ENCODE data around the gene KCNJ11.

The KCNJ11 gene

DNA sequence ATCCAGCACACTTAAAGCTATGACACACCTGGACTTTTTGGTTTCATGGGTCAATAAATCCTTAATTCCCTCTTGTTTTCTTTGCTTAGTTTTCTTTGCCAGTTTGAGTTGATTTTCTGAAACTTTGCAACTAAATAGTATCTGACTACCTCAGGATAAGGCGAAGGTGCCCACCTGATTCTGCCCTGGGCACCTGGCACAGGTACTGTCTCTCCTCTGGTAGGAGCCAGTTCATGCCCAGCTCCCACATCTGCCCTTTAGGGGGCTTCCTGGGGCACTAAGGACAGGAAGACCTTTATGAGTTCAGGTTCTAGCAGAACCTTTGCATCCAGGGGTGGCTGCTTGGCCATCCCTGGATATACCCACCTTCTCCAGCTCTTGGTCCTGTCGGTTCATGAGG, 19.6 kb upstream of the KCNJ11 start:
- no peak for DNase-seq

DNA sequence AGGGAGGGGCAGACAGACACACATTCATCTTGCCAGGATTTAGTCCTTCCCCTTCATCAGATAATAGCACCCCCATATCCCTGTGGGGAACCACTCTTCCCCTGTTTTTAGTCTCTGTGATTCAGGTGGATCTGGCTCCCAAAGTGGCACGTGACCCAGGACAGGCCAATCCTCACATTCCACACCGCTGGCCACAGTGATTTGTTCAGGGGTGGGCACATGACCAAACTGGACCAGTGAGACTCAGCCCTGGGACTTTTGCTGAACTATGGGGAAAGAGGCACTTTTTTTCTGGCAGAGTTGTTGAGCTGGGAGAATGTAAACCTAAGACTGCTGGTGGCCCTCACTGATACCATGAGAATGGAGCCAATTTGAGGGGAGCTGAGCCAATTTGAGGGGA, 19.1 kb upstream of the KCNJ11 start:
- no peak for DNase-seq

DNA sequence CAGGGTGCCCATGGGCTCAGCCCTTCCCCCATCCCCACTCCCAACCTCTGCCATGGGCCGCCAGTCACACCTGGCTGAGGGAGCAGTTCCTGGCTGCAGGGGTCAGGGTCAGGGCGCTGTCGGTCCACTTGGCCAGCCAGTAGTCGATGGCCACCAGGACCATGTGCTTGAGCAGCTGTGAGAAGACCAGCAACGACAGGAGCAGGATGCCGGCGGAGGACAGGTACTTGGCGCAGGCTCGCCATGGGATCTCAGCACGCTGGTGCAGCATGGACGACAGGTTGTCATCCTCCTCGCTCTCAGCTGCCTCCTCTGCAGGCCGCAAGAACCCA, 18.3 kb upstream of the KCNJ11 start:
- DNase-seq = no peak

DNA sequence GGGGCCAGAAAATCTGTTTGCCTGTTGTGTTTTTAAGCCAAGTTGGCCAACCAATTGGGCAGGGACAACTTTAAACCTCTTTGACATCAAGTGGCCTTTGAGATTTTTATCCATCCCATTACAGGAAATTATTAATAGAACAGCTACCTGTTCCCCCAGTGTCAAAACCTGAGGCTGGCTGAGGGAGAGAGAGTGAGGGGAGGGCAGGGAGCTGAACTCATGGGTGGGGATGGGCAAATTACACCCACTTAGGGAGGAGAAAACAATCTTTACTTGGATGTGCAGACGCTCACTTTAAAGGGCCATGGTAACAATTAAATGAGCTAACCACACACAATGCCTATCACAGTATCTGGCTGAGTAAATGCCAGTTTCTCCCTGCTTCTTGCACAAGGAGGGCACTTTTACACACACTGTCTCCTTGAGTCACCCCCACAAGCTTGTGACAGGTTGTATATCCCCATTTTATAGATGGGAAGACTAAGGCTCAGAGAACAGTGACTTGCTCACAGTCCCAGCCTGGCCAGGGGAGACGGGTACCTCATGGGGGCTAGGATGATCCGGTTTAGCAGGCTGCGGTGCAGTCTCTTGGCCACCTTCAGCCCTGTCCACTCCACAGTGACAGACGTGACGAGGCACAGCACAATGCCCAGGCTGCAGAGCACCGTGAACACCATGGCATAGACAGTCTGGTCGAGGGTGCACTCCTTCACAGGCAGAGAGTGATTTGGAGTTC, 17.8 kb upstream of the KCNJ11 start:
- no peak for DNase-seq

DNA sequence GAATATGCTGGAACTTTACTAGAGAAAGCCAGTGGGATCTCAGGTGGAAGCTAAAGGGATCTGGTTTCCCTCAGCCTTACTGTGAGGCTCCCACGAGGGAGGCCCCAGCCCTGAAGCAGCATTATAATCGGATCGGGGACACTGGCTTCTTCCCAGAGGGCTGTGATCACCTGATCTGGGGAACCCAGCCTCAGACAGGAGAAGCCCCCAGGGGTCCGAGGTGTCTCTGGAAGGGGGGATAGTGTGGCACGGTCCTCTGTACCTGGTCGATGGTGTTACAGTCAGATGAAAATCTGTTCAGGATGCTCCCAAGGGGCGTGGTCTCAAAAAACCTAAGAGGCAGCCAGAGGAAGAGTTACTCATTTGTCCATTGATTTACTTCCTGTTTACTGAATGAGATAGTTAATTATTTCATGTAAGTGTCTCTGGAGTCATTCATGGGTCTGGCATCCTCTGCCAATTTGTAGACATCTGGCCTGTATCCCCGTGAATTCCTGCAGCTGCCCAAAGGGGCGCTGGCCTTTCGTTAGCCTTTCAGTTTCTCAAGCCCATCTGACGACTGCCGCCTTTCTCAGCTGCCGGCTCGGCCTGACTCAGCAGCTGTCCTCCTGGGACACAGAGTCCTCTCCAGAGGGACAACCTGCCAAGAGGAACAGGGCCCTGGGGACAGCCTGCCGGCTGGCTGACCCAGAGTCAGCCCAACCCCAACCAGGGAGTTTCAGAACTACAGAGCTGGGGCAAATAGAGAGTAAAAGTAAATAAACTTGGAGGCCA, 17.0 kb upstream of the KCNJ11 start:
- DNase-seq = peak in 2 of 3 experiments; percentile 11 to 47

DNA sequence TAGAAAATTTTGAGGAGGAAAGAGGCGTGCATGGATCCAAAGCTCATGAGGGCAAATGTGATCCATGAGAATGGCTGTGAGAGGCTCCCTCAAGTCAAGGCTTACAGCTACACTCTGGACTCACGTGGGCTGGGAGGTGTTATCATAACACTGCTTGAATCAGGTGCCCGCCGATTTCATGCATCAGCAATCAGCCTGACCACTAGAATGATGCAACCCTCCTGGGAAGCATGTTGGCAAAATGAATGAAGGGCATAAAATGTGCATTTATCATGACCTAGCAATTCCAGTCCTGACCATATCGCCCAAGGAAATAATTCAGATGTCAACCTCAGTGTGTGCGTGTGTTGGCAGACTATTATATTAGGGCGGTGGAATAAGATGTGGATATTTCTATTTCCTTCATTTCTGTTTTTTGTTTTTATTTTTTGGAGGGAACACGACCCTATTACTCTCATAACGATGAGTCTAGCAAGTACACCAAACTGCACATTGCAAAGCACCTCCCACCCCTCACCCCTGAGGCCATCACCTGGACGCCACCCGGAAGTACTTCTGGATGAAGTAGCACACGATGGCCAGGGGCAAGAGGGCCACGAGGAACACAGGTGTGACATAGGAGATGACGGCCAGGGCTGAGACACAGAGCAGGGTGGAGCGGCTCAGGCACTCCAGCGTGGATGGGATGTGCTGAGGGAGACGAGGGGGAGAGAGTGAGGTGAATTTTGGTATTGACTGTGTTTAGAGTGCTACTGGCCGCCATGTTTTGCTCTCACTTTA, 15.7 kb upstream of the KCNJ11 start:
- DNase-seq = peak in 1 of 3 experiments; percentile 42

DNA sequence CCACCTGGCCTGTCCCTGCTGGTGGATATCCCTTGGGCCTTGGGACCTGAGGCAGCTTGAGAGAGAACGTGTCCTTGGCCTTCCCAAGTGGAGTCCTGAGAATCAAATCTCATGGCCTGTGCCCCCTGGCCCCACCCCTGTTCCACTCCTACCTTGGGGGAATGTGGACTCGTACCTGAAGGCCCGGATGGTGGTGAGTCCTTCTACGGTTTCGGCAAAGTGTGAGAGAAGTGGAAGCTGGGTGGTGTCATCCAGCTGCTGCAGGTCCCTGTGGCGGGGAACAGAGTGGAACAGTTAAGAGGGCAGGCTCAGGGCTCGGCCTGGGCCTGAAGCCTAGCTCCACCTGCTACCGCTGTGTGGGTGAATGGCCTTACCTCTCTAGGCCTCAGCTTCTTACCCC, 14.0 kb upstream of the KCNJ11 start:
- no peak for DNase-seq

DNA sequence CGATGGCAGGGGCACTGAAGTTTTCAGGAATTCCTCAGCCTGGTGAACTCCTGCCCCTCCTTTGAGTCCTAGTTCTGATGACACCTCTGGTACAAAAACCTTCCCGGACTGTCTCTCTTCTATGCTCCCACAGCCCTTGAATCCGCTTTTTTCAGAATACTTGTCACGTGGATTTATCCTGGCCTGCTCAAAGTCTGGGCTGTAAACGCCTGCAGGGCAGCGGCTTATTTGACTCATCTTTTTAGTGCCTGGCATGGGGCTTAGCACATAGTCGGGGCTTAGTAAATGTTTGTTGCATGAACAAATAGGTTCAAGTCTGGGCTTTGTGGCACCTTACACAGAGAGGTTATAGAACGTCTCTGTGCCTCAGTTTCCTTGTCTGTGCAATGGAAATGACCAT, 13.4 kb upstream of the KCNJ11 start:
- DNase-seq = no peak

DNA sequence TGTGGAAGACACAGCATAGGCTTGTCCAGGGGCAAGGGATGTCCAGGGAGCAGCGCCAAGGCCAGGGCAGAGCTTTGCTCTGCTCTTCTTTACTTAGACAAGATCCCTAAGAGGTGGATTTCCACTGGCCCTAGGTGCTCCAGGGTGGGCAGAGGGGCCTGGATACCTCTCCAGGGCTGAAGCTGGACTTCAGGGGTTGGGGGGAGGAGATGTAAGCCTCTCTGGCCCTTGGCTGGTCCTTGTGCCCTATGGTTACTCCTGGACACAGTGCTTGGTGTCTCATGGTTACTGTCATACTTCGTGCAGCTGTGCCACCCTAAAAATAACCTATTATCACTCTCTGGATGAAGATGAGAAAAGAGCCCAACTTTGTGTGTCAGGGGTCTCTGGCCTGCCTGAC, 12.9 kb upstream of the KCNJ11 start:
- no peak for DNase-seq

DNA sequence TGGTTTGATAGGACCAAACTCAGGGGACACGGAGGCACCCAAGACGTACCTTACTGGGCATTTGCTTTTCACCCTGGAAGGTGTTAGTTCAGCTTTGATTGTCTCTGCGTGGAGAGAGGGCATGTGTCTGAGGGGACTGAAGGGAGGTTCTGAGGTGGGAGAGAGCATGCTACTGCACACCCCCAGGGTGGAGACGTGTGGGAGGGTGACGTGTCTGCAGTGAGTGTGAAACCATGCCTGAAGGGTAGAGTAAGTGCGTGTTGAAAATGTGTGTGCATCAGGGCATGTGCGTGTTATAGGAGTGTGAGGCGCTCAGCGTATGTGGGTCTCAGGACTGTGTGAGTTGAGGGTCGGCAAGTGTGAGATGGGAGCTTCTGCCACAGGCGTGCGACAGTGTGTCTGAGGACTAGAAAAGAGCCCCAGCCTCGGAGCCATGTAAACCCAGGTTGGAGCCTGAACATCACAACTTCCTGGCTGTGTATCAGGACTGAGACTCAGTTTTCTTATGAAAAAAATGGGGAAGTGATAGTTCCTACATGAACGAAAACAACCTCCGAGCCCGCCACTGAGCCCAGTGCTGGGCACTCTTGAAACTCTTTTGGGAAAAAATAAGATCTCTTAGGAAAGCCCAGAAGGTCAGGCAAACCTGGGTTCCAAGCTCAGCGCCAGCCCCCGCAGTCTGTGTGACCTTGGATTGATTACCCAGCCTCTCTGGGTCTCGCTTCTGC, 11.8 kb upstream of the KCNJ11 start:
- DNase-seq = no peak

DNA sequence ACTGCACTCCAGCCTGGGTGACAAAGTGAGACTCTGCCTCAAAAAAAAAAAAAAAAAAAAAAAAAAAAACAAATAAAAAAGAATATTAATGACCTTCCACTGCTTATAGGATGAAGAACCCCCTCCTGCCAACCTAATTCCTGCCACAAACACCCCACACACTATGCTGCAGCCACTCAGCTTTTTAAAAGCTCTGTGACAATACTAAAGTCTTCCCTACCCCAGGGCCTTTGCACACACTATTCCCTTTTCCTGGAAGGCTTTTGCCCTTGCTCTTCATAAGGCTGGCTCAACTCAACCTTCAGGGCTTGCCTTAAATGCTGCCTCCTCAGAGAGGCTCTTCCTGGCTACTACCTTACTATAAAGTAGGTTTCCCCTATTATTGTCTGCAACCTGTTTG, 10.8 kb upstream of the KCNJ11 start:
- no peak for DNase-seq

DNA sequence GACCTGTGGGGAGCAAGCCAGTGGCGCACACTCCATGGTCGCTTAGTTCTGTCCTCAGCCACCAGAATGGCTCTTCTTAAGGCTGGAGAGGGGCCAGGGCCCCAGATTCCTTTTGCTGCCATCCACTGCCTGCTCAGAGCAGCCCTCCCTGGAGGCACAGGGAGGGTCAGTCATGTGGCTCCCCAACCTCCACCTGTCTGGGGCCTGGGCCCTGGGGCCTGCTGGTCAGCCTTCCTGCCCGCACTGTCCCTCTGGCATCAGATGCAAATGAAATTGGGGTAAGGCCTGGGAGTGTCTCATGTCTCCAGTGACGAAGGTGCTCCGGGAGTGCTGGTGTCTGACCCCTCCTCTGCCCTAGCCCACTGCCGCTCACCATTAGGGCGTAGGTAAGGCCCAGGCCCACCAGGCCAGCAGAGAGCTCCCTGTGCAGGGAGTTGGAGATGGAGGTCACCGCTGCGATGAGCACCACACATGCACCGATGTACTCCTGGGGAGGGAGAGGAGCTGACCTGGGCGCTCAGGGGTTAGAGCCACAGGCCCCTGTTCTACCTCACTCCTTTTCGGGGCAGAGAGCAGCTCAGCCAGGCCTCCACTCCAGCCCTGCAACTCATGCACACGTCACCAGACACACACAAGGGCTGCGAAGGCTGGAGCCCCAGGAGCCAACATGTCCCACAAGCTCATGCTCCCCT, 9.0 kb upstream of the KCNJ11 start:
- no peak for DNase-seq

DNA sequence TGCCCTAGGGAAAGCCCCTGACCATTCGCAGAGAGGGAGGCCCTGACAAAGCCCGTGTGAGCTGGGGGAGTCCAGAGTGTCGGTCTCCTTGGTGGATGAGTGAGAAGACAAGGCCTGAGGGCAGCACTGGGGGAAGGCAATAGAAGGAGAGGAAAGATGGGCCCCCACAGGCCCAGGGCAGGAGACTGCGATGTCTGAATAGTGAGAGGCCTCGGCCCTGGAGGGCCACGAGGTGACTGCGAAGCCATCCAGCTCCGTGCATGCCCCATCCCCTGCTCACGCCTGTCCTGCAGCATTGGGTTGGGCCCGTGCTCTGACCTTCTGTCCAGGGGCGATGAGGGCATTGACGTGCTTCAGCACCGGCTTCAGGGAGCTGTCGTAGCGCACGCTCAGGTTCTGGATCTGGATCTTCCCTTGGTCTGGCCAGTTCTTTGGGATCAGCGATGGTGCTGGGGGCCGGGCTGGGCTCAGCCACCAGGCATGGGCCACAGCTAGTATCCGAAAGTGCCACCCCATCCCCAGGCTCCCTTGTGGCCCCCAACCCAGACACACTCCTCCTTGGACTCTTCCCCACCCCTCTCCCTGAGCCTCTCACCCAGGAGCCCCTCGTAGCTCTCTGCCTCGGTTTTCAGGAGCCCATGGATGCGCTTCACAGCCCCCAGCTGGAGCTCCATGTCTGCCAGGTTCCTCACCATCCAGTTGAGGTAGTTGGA, 8.3 kb upstream of the KCNJ11 start:
- no peak for DNase-seq

DNA sequence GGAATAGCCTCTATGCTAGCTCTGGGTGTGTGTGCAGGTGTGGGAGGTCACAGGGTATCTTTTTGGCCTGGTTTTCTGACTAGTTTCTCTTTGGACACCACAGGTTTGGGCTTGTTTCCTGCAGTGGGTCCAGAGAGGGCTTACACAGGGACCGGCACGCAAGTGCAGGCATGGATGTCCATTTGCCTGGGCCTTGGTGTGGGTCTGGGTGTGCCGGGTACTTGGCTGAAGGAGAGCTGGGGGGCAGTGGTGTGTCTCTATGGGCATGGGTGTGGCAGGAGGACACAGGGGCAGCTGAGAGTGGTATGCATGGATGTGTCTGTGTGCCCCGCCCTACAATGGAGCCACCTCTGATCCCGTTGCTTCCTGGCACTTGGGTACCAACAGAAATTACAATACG, 7.5 kb upstream of the KCNJ11 start:
- DNase-seq = no peak

DNA sequence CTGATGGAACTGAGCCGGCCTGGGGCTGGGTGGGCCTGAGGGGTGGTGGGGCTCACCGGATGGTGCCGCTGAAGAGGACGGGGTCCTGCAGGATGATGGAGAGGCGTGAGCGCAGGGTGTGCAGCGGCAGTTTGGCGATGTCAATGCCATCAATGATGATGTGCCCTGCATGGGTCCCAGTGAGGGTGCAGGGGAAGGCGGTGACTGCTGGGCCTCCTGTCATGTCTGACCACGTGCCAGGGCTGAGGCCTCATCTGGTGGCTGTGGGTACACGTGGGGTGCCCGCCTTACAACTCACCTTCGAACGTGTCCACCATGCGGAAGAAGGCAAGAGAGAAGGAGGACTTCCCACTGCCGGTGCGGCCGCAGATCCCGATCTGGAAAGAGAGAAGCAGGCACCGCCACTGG, 7.1 kb upstream of the KCNJ11 start:
- DNase-seq = no peak

DNA sequence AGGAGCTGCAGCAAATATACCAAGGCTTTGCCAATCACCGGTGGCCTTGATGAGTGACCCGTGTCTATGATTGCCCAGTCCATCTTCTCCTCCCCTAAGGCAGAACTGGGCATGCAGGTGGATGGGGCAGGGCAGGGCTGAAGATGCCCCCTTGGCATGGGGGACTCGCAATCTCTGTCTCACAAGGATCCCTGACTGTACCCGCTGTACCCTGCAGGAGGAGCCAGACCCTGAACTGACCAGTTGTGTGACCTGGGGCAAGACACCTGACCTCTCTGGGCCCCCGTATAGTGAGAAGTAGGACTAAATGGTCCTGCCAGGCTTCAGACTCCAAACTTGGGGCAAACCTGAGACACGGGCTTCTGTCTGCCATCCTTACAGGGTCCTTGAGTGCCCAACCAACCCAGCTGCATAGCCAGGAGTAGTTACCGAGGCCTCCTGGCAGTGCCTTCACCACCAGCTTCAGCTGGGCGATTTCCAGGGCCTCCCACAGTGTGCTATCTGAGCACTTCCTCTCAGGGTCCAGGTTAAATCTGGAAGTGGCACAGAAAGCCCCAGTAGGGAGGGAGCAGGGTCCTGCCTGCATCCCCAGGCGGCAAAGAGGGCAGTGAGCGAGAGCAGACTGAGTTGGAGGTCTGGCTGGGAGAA, 6.4 kb upstream of the KCNJ11 start:
- no peak for DNase-seq

DNA sequence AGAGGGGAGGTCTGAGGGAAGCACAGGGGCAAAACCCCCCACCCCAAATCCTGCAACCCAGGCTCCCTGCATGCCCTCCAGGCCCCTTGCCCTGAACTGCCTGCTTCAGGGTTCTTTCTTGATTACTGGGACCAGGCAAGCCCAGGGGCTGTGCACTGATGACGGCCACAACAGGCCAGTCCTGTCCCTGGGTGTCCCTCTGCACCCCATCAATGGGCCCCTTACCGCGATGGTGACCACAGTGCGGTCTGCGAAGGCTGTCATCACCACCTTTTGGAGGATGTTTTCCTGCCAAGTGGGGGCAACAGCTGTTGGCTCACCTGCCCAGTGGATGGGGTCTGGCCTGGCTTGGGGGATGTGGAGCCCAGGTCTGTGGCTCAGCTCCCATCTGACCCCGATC, 5.0 kb upstream of the KCNJ11 start:
- no peak for DNase-seq

DNA sequence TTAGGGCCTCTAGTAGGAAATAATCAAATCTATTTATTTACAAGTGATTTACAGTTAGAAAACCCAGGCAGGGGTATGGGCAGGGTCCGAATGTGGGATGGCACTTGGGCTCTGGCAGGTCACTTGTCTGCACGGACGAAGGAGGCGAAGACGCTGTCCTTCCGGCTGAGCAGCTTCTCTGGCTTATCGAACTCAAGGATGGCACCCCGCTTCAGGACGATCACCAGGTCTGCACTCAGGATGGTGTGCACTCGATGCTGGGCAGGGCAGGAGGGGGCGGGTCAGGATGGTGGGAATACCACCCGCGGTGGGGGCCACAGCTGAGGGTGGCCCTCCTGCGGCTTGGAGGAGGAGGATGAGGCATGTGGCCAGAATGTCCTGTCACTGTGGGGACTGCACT, 4.4 kb upstream of the KCNJ11 start:
- no peak for DNase-seq

DNA sequence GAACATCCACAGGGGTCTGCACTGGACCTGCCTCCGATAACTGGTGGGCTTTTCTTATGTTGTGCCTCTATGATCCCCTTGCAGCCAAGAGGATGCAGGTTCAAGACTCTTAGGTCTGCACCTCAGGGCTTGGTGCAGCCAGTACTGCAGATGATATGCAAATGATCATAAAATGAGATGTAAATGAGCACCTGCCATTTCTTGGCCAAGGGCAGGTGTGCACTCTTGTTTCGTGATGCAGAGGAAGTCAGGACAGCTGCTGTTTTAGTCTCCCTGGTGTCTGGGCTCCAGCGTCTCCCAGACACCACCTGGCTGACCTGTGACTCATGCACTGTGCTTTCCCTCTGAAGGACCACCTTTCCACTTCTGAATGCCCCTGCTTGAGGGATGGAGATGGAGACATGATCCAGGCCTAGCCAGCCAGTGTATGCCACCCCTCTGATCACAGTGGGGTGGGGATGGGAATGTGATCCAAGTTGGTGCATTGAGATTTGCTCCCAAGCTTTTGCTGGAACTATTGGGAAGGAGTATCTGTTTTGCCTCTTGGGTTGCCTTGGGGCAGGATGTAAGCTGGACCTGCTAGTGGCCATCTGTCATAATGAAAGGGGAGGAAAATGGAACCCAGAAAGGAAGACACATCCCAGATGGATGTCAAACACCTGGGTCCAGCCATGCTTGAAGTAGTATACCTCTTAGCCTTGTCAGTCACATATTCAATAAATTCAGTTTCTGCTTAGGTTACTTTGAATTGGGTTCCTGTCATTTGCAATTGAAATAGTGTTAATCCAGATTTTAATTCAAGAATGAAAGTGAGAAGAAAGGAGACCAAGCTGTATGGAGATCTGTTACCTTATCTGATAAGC, 3.3 kb upstream of the KCNJ11 start:
- peak; percentile 6 to 75 (median 46) for DNase-seq

DNA sequence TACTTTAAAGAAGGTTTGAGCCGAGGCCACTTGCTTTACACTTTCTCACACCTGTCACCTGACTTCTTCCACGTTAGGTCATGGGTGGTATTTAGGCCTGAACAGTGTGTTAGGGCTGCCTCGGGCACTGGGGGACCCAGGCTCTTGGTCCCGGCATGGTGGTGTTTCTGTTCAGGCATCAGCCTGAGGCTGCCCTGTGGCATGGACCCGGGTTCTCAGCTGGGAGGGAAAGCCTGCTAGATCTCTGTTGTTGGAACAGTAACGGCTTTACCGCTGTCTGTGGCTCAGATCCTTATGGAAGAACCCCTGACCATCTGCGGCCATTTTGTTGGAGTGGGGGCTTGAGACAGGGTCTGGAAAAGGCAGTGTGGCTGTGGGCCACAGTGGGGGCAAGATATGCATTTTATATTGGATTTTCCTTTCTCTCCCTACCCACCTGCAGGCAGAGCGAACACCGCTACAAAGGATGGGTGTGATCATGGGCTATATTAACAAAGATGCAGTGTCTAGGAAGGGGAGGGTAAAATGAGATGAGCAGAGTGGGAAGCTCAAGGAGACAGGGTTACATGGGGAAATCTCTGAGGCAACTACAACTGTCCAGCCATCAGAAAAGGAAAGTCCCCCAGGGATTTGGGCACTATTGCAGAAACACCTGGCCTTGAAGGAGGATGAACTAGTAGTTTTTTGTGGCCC, 1.6 kb upstream of the KCNJ11 start:
- no peak for DNase-seq

All from NCI-H1417 (cell line).